T-helper 1 cell treated with Interleukin-12 subunit alpha and Interleukin-12 subunit beta and Interleukin-4 antibody, amounts not matched to agents 30 ng/mL and 1 ng/mL, for 36 hours (primary cell): Measurements from ENCODE around the gene ANTXR1. TPM values are rescaled to one million over a fixed set of nuclear protein-coding genes. Genes with fewer than 3 reads are reported as not detected.
"Not testable (repeated sequence)": the region's sequence is repeated elsewhere in the genome, so short reads cannot be mapped to it uniquely, and the experiment has no call there.

Experiments used
- intact Hi-C: fragments of 100-400 bp; cut with micrococcal nuclease; formaldehyde crosslinking; loops from one replicate; pipeline ENCODE4 v1.15.1; 2024
- total RNA-seq: library from RNA; stranded (reverse); gene quantifications from 2 replicates; pipeline ENCODE4 v1.2.3, GENCODE V29; 2022

Gene ANTXR1
- total RNA-seq, 1 donor from 2014 or later: 0.15 TPM

DNA sequence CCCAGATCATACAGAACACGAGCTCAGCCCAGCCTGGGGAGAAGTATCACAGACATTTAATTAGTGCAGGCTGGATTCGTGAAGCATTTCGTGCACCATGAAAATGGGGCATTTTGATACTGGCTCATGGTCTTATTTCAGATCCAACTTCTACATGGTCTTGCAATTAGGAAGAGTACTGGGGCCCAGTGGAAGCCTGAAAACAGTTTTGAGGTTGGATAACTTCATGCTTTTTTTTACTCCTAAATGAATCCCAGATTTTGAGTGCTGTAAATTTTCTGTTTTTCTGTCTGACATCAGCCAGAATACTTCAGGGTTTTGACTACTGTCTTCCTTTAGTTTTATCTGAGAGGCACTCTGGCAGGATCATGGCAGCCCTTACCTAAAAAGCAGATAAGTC, 213.9 kb downstream of the ANTXR1 start:
- intact Hi-C loops: no loop called here

DNA sequence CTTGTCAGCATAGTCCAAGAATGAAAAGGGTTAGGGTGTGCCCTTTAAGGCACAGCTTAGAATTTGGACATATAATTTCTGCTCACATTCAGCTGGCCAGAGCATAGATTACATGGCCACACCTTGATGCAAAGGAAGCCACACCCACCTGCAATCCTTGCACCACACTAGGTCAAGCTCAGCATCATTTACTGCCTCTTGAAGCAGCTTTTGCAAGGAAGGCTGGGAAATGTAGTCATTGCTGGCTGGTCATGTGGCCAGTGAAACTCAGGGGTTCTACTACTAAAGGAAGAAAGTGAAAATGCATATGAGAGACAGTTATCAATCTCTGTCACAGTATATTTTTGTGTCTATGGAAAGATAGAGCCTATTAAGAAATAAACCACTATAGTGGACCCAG, 214.7 kb downstream of the ANTXR1 start:
- intact Hi-C loops: no loop called here

- intact Hi-C loops: not testable (repeated sequence)
These were observed 218.0 kb downstream of the ANTXR1 start for GRCh38 chr2:69230946-69231345.

DNA sequence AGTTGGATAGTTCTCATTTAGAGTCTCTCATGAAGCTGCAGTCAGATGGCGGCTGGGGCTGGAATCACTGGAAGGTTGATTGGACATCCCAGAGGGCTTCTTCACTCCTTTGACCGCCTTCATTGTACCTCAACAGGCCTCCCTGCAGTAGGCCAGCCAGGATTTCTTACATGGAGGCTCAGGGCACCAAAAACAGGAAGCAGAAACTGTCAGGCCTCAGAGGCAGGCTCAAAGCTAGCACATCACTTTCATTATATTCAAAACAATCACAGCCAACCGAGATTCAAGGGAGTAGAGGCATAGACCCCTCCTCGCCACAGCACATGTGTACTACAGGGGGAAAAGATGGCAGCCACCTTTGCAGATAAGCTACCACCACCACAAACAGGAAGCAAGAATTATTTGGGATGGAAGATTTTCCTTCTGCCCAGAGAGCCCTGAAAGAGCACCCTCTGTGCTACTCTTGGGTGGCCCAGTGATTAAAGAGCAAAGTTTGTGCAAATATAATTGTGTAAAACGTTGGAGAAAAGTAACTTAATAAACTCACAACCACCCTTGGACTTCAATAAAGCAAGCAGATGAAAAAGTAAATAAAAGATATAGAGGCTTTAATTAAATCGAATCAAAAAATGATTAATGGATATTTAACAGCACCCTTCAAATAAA, 218.8 kb downstream of the ANTXR1 start:
- intact Hi-C loops: no loop called here

GRCh38 chr2:69235835-69236234, 222.9 kb downstream of the ANTXR1 start:
- intact Hi-C loops: not testable (repeated sequence)

DNA sequence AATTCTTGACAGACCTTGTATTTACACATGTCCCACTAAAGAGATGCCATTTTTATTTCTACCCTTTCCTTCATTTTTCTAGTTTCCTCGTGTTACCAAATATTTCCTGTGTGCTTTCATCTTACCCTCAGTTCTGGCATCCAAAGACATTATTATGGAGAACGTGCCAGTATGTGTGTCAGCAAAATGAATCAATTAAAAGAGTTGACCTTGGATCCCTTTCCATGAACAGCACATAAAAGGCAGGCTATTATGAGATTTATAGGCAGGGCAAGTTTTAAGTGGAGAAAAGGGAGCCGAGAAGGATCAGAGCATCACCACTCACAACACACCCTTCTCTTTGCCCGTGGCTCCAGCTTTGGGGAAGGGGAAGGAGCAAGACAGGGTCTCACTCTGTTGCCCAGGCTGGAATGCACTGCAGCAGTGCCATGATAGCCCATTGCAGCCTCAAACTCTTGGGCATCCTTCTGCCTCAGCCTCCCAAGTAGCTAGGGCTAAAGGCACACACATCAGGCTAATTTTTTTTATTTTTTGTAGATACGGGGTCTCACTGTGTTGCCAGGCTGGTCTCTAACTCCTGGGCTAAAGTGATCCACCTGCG, 224.2 kb downstream of the ANTXR1 start:
- intact Hi-C loops: no loop called here

DNA sequence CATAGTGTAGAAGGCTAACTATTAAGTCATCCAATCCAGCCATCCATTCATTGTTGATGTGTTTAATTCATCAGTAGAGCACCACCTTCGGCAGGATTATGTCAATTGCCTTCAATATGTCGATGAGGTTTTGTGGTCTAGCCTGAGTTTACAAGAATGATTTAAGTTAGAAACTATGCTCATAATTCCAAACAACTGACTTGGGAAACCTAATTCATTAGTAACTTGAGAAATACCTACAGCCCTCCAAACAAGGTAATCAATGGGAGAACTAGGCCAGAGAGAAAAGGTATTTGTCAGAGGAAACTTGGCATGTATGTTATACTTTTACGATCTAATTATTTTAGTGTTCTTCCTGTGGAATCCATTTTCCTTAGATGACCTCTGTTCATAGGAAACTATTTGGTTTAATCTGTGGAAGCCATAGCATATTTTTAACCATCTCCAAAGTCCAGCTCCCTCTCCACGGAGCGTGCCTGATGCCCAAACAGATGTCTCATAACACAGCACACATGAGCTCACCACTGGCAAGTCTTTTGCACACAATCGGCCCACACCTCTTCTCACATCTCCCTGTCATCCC, 225.6 kb downstream of the ANTXR1 start:
- intact Hi-C loops: no loop called here

DNA sequence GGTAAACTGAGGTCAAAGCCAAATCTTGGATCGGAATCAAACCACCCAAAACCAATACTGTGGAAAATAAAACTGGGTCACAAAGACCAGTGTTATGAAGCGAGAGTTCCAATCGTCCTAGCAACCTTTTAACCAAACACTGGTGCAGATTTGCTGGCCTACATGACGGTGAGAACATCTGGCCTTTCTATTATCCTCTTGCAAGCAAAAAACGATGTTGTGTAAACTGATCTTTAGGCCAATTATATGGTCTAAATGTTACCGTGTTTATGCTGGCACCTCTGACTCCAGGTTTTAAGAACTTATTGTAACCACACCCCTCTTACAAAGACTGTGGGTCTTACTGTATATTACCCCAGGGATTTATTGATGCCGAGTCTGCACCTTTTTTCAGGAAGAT, 228.1 kb downstream of the ANTXR1 start:
- intact Hi-C loops: no loop called here

GRCh38 chr2:69241664-69242514, 228.9 kb downstream of the ANTXR1 start:
- intact Hi-C loops: no loop called here

DNA sequence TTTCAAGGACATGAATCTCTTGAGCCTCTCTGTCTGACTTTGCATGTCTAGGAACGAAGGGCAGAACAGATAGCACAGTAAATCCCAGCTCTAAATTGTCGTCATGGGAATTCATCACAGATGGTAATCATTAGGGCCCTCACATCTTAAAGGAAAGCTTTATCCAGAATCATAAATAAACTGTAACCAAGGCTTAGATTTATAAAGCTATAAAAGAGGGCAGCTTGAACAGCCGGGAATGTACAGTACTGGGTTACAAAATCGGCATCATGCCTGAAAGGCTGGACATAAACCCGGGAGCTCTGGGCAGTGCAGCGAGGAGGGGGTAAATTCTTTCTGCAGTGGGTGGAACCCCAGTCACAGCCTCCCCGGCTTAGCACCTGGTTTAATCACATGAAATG, 229.7 kb downstream of the ANTXR1 start:
- intact Hi-C loops: no loop called here

GRCh38 chr2:69243652-69244051, 230.7 kb downstream of the ANTXR1 start:
- intact Hi-C loops: no loop called here

DNA sequence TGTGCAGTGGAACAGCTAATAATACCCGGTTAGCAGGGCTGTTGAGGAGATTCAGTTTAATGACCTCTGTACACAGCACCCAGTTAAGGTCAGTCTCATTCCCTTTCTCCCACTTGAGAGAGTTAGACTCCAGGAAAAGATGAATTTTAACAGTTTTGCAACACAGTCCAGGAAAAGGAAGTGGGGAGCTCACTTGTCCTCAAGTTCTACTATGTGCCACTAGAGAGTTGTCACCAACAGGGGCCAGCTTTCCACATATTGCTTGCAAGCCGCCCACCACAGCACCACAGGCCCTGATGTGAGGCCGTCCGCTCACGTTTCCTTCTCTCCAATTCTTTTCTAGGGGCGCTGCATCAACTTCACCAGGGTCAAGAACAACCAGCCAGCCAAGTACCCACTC, 231.9 kb downstream of the ANTXR1 start:
- intact Hi-C loops: no loop called here

GRCh38 chr2:69247583-69247982, 234.6 kb downstream of the ANTXR1 start:
- intact Hi-C loops: no loop called here

DNA sequence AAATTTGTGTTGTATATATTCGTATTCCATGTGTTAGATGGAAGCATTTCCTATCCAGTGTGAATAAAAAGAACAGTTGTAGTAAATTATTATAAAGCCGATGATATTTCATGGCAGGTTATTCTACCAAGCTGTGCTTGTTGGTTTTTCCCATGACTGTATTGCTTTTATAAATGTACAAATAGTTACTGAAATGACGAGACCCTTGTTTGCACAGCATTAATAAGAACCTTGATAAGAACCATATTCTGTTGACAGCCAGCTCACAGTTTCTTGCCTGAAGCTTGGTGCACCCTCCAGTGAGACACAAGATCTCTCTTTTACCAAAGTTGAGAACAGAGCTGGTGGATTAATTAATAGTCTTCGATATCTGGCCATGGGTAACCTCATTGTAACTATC, 235.3 kb downstream of the ANTXR1 start:
- intact Hi-C loops: no loop called here

- intact Hi-C loops: no loop called here
These were observed 238.0 kb downstream of the ANTXR1 start for GRCh38 chr2:69250981-69251380.

GRCh38 chr2:69251943-69252342, 239.0 kb downstream of the ANTXR1 start:
- intact Hi-C loops: no loop called here

GRCh38 chr2:69253112-69253511, 240.1 kb downstream of the ANTXR1 start:
- intact Hi-C loops: no loop called here

GRCh38 chr2:69253611-69254301, 240.8 kb downstream of the ANTXR1 start:
- intact Hi-C loops: no loop called here

DNA sequence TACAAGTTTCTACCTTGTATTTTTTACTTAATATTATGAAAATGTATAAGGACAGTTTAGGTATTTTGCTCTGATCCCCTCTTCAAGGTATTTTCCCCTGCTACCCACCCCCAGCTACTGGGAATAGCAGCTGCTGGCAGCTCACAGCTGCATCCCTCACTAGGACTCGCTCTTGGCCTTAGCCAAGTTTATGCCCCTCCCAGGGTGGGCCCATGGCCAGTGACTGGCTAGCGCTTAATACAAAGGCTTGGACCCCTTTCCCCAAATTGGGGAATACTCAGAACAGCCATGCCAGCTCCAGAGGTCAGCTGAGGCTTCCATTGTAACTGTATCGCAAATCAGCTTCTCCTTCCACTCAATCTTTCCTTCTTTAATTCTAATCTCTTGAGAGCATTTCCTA, 242.8 kb downstream of the ANTXR1 start:
- intact Hi-C loops: no loop called here

GRCh38 chr2:69259994-69260591, 247.1 kb downstream of the ANTXR1 start:
- intact Hi-C loops: not testable (repeated sequence)

GRCh38 chr2:69260666-69261065, 247.7 kb downstream of the ANTXR1 start:
- intact Hi-C loops: no loop called here
